Measurements from ENCODE around the gene CNKSR3.
"Not testable (repeated sequence)": the region's sequence is repeated elsewhere in the genome, so short reads cannot be mapped to it uniquely, and the experiment has no call there.

CNKSR3 gene

GRCh38 chr6:154549179-154549578, 38.7 kb upstream of the CNKSR3 start:
- DNase-seq (ENCODE audit: low read depth) = no peak
- H3K4me3 ChIP-seq (replicated peaks; ENCODE audit: low read depth, low read length) = no peak overlapping the region
- no peak for TF ChIP-seq CTCF (IDR thresholded peaks at IDR 0.05; ENCODE audit: low read length, missing control alignments)

DNA sequence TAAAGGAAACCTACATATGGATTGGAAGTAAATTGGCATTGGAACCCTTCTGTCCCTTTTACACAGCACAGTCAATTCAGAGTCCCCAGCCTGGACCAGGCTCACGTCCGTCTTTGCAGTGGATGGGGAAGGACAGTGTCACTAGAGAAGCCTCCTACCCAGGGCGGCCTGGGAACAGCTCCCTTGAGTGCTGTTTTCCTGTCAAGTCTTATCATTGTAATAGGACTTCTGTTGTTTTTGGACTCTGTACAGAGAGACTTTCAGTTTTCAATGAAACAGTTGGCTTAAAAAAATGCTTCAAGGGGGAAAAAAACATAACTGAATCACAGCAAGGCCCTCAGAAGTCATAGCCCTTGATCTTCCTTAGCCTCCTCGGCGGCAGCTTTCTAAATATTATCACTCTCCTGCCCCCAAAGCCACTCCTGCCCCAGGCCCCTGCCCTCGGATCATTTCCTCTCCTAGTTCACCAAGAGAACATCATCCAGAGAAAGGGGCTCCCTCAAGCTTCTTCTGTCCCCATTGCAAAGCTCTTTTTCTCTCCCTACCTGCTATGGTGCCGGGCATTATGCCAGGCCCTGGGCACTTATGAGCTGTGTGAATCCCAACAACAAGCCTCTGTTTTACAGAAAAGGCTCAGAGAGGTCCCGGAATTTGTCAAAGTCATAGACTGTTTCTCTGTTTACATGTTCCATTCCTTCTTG, 37.8 kb upstream of the CNKSR3 start:
- DNase-seq (ENCODE audit: low read depth) = peak; percentile 64
- TF ChIP-seq CTCF (IDR thresholded peaks at IDR 0.05; ENCODE audit: low read length, missing control alignments) = no peak
- no peak overlapping the region for H3K4me3 ChIP-seq (replicated peaks; ENCODE audit: low read depth, low read length)

- TF ChIP-seq CTCF (IDR thresholded peaks at IDR 0.05; ENCODE audit: low read length, missing control alignments) = no peak
- DNase-seq (ENCODE audit: low read depth) = peak; percentile 18
Observed at GRCh38 chr6:154543628-154544027, 33.1 kb upstream of the CNKSR3 start.

DNA sequence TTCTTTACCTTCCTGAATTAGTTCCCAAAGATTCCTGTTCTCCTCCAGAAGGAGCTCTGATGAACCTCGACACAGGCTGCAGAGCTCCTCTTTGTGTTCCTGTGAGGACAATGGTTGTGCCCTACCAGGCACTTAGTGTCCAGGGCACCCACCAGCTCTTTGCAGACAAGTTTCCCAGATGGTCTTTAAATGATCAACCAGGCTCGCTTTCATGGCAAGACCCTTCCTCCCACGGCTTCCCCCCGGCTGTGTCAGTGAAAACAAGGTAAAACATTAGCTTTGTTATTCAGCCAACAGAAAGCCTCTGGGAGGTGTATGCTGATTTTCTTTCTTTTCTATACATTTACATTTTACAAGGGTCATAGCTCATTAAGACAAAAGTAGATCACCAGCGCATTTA, 32.3 kb upstream of the CNKSR3 start:
- no peak for DNase-seq (ENCODE audit: low read depth)
- H3K4me3 ChIP-seq (replicated peaks; ENCODE audit: low read depth, low read length) = no peak overlapping the region
- no peak for TF ChIP-seq CTCF (IDR thresholded peaks at IDR 0.05; ENCODE audit: low read length, missing control alignments)

More at GRCh38 chr6:154543628-154544027, 33.1 kb upstream of the CNKSR3 start:
- H3K4me3 ChIP-seq (replicated peaks; ENCODE audit: low read depth, low read length) = no peak overlapping the region

GRCh38 chr6:154541837-154542236, 31.4 kb upstream of the CNKSR3 start:
- not testable (repeated sequence) for DNase-seq (ENCODE audit: low read depth); H3K4me3 ChIP-seq (replicated peaks; ENCODE audit: low read depth, low read length)

DNA sequence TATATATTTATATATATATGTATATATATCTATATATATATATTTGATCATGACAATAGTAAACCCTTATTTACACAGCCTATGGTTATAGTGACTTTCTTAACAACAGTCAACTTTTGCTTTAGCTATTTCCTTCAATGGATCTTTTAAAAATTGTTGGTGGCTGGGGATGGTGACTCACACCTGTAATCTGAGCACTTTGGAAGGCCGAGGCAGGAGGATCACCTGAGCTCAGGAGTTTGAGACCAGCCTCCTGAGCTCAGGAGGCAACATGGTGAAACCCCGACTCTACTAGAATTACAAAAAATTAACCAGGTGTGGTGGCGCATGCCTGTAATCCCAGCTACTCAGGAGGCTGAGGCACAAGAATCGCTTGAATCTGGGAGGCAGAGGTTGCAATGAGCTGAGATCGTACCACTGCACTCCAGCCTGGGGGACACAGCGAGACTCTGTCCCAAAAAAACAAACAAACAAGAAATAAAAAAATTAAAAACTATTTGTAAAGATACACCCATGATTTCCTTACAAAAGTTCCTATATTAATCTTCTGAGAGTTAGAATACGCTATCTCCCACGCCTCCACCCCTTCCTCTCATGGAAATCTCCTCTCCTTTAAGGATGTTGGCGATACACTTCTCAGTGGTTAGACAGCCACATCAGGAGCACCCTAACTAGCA, 29.2 kb upstream of the CNKSR3 start:
- H3K4me3 ChIP-seq (replicated peaks; ENCODE audit: low read depth, low read length) = no peak overlapping the region
- no peak for TF ChIP-seq CTCF (IDR thresholded peaks at IDR 0.05; ENCODE audit: low read length, missing control alignments)

DNA sequence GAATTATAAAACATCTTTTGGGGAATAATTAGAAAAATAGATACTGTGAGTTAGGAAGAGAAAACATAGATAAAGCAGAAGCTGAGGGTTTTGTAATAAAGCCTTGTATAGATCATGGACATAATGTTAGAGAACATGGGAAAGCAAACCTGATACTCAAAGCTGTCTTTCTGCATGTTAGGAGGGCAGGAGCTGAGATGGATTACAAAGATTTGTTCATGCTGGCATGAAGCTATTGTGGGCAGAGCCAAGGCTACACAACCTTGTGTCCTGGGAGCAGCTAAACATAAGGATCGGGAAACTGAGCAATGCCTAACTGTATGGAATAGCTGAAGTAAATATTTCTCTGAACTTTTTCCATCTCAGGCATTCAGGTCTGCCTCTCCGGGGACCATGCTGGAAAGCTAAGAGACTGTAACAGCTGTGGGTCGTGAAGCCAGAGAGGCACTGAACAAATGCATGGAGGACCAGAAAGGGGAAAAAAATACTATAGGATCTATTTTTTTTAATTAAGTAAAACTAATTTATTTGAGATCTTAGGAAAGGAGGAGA, 28.2 kb upstream of the CNKSR3 start:
- no peak for DNase-seq (ENCODE audit: low read depth)
- TF ChIP-seq CTCF (IDR thresholded peaks at IDR 0.05; ENCODE audit: low read length, missing control alignments) = no peak
- H3K4me3 ChIP-seq (replicated peaks; ENCODE audit: low read depth, low read length) = no peak overlapping the region

More for the DNA sequence above, 29.2 kb upstream of the CNKSR3 start:
- no peak for DNase-seq (ENCODE audit: low read depth)
